ENCODE data around the gene ALPG. TPM values are rescaled to one million over a fixed set of nuclear protein-coding genes. Genes with fewer than 3 reads are reported as not detected.

Gene ALPG
- total RNA-seq, 1 experiment from 2014 or later, result not detected

DNA sequence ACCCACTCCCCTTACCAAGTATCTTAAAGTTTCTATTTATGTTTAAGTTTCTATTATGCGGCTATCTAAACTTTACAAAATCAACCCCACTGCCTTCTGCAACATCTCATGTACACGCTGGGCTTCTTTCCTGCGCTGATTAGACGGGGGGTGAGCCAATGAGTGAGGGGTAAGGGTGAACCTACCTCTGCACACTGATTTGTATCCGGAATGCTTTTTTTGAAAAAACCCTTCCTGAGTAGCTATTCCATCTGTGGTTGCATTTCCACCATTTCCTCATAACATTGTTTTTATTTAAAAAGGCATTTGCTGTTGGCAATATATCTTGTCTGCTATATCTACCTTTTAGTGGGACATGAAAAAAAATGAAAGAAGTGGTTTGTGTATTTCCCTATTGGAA is 6.3 kb downstream of the ALPG start:
- intact Hi-C loops (cut with micrococcal nuclease; ENCODE audit: unreplicated experiment), result no loop called here
- ChIA-PET POLR2A (ENCODE audit: low non-redundant PET) (no interaction called here), CTCF (no interaction called here)

DNA sequence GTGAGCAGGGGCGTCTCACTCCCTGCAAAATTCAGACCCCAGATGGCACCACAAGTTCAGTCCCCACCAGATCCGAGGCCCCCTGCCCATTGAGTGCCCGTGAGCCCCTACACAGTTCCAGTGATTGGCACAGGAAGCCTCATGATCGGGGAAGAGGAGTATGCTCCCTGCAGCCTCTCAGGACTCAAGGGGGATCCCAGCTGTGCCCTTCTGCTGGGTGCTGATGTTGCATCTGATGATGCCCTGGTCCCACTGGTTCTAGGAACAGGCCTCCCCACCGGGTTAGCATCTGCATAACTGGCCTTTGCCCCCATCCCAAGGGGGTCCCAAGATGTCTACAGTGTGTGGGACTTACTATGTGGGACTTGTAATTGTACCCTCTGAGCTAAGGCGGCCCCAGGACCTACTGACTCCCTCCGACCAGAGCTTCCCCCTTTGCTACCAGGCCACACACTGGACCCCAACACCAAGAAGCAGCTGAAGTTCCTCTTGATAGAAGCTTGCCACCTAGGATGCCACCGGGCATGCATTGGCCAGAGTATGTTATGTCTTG is 8.6 kb downstream of the ALPG start:
- no peak for TF ChIP-seq EZH2 (IDR thresholded peaks at IDR 0.05; ENCODE audit: borderline replicate concordance, low read depth, low read length, poor library complexity, severe bottlenecking)
- TF ChIP-seq, protein P1, sequence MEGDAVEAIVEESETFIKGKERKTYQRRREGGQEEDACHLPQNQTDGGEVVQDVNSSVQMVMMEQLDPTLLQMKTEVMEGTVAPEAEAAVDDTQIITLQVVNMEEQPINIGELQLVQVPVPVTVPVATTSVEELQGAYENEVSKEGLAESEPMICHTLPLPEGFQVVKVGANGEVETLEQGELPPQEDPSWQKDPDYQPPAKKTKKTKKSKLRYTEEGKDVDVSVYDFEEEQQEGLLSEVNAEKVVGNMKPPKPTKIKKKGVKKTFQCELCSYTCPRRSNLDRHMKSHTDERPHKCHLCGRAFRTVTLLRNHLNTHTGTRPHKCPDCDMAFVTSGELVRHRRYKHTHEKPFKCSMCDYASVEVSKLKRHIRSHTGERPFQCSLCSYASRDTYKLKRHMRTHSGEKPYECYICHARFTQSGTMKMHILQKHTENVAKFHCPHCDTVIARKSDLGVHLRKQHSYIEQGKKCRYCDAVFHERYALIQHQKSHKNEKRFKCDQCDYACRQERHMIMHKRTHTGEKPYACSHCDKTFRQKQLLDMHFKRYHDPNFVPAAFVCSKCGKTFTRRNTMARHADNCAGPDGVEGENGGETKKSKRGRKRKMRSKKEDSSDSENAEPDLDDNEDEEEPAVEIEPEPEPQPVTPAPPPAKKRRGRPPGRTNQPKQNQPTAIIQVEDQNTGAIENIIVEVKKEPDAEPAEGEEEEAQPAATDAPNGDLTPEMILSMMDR (conservative IDR thresholded peaks at IDR 0.05; ENCODE audit: low read depth, low read length), result no peak
- no peak overlapping the region for H3K27ac ChIP-seq (ENCODE audit: low read depth, low read length, poor library complexity, severe bottlenecking)
- ChIA-PET POLR2A (ENCODE audit: low non-redundant PET) (no interaction called here), CTCF (interaction anchor here (0.5 kb wide), 1 partner anchor 15 kb away, joined by 3 read pairs; no protein-coding TSS in a partner anchor)
- no peak overlapping the region for H3K4me3 ChIP-seq (ENCODE audit: low read depth, low read length, poor library complexity, severe bottlenecking)
- no peak for DNase-seq (ENCODE audit: low spot score)
- H3K4me1 ChIP-seq (ENCODE audit: insufficient read depth, low read length, poor library complexity, severe bottlenecking), result no peaks in the 10 kb centered on the region
- no TSS peak for BruUV-seq (replicated peaks)
- peaks cover 48% of the 10 kb centered on the region for H3K27me3 ChIP-seq (replicated peaks; ENCODE audit: insufficient read depth, low read depth, low read length, poor library complexity)
- no peaks in the 10 kb centered on the region for H3K9me3 ChIP-seq (ENCODE audit: low read depth, low read length, poor library complexity, severe bottlenecking)
- H3K36me3 ChIP-seq (ENCODE audit: insufficient read depth, low read length, poor library complexity, severe bottlenecking), result no peaks in the 10 kb centered on the region
- intact Hi-C loops (cut with micrococcal nuclease; ENCODE audit: unreplicated experiment), result no loop called here

More for the DNA sequence above, 6.3 kb downstream of the ALPG start:
- DNase-seq (ENCODE audit: low spot score), result no peak
- no peaks in the 10 kb centered on the region for H3K4me1 ChIP-seq (ENCODE audit: insufficient read depth, low read length, poor library complexity, severe bottlenecking)
- no peaks in the 10 kb centered on the region for H3K36me3 ChIP-seq (ENCODE audit: insufficient read depth, low read length, poor library complexity, severe bottlenecking)
- TF ChIP-seq EZH2 (IDR thresholded peaks at IDR 0.05; ENCODE audit: borderline replicate concordance, low read depth, low read length, poor library complexity, severe bottlenecking), result no peak
- TF ChIP-seq, protein P1 (conservative IDR thresholded peaks at IDR 0.05; ENCODE audit: low read depth, low read length), result no peak
- peaks cover 30% of the 10 kb centered on the region for H3K27me3 ChIP-seq (replicated peaks; ENCODE audit: insufficient read depth, low read depth, low read length, poor library complexity)
- H3K27ac ChIP-seq (ENCODE audit: low read depth, low read length, poor library complexity, severe bottlenecking), result no peak overlapping the region
- no peaks in the 10 kb centered on the region for H3K9me3 ChIP-seq (ENCODE audit: low read depth, low read length, poor library complexity, severe bottlenecking)
- no TSS peak for BruUV-seq (replicated peaks)
- no peak overlapping the region for H3K4me3 ChIP-seq (ENCODE audit: low read depth, low read length, poor library complexity, severe bottlenecking)

DNA sequence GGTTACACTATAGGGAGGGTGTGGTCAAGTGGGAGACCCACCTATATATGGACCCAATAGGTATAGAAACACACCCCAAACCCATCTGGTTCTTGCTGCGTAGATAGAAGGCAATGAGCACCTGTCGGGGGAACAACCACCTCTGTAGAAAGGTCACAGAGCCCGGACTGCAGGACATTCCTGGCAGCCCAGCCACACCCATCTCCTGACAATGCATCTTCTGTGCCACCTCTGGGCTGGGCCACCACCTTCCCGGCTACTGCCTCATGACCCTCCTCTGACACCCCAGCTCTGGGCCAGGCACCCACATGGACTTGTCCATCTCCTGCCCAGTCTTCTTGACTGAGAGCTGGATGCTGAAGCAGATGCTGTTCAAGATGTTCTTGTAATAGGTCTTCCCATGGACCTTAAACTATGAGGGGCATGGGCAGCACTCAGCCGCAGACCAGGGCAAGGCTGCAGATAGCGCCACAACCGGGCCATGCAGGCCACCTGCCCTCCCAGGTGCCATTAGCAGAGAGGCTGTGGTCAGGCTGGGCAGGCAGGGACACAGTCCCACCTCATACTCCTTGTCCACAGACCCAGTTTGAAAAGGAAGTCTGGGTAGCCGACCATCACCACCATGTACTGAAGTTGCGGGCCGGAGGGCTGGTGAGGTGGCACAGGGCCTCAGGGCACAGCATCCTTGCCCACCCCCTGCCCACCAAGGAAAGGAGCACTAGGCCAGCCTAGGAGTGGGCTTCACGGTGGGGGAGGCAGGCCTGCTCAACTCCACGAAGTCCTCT is 9.3 kb downstream of the ALPG start:
- CTCF ChIA-PET, result interaction anchor here (0.5 kb wide), 1 partner anchor 16 kb away, joined by 3 read pairs; no protein-coding TSS in a partner anchor
- BruUV-seq (replicated peaks), result no TSS peak
- TF ChIP-seq EZH2 (IDR thresholded peaks at IDR 0.05; ENCODE audit: borderline replicate concordance, low read depth, low read length, poor library complexity, severe bottlenecking), result no peak
- TF ChIP-seq, protein P1 (conservative IDR thresholded peaks at IDR 0.05; ENCODE audit: low read depth, low read length), result no peak
- Histone ChIP-seq H3K9me3 (ENCODE audit: low read depth, low read length, poor library complexity, severe bottlenecking) (no peaks in the 10 kb centered on the region), H3K36me3 (ENCODE audit: insufficient read depth, low read length, poor library complexity, severe bottlenecking) (no peaks in the 10 kb centered on the region), H3K27me3 (replicated peaks; ENCODE audit: insufficient read depth, low read depth, low read length, poor library complexity) (peaks cover 54% of the 10 kb centered on the region), H3K4me1 (ENCODE audit: insufficient read depth, low read length, poor library complexity, severe bottlenecking) (no peaks in the 10 kb centered on the region), H3K27ac (ENCODE audit: low read depth, low read length, poor library complexity, severe bottlenecking) (no peak overlapping the region), H3K4me3 (ENCODE audit: low read depth, low read length, poor library complexity, severe bottlenecking) (no peak overlapping the region)
- POLR2A ChIA-PET (ENCODE audit: low non-redundant PET), result no interaction called here
- intact Hi-C loops (cut with micrococcal nuclease; ENCODE audit: unreplicated experiment), result no loop called here
- no peak for DNase-seq (ENCODE audit: low spot score)
